Left renal pelvis (tissue), 4 donors: ENCODE measurements around the gene PRKN. TPM values are rescaled to one million over a fixed set of nuclear protein-coding genes. Genes with fewer than 3 reads are reported as not detected.
"Not testable (repeated sequence)": the region's sequence is repeated elsewhere in the genome, so short reads cannot be mapped to it uniquely, and the experiment has no call there.

Experiments
- DNase-seq, 4 donors: peaks; one replicate each; pipeline ENCODE4 v3.0.0-alpha.2; 2013; ENCODE audit warnings: low read depth in 4 of 4, low spot score in 3 of 4
- polyA plus RNA-seq, 4 donors: library from polyadenylated mRNA; unstranded; fragments of 120-200 nt; gene quantifications; one replicate each; pipeline ENCODE4 v1.2.1, GENCODE V29; 2013; ENCODE audit not compliant: insufficient read length in 4 of 4

PRKN gene
- polyA plus RNA-seq, 4 donors = 1.5 to 11.9 (median 9.8) TPM

- no peak for DNase-seq
Measured at GRCh38 chr6:161338015-161338414, 1389.6 kb downstream of the PRKN start.

- no peak for DNase-seq
Measured at GRCh38 chr6:161336479-161336878, 1391.1 kb downstream of the PRKN start.

- DNase-seq = no peak
Measured at GRCh38 chr6:161333410-161333809, 1394.2 kb downstream of the PRKN start.

GRCh38 chr6:161331402-161332081, 1396.0 kb downstream of the PRKN start:
- not testable (repeated sequence) for DNase-seq

GRCh38 chr6:161327360-161327953, 1400.1 kb downstream of the PRKN start:
- no peak for DNase-seq

GRCh38 chr6:161319231-161319630, 1408.3 kb downstream of the PRKN start:
- no peak for DNase-seq

GRCh38 chr6:161318456-161318855, 1409.1 kb downstream of the PRKN start:
- DNase-seq = no peak

- no peak for DNase-seq
Measured at GRCh38 chr6:161316531-161316930, 1411.0 kb downstream of the PRKN start.

GRCh38 chr6:161315246-161315917, 1412.2 kb downstream of the PRKN start:
- DNase-seq = not testable (repeated sequence)

GRCh38 chr6:161314541-161315245, 1412.9 kb downstream of the PRKN start:
- DNase-seq = not testable (repeated sequence)

GRCh38 chr6:161313940-161314509, 1413.5 kb downstream of the PRKN start:
- DNase-seq = no peak

GRCh38 chr6:161313475-161313874, 1414.1 kb downstream of the PRKN start:
- DNase-seq = not testable (repeated sequence)

GRCh38 chr6:161309774-161310173, 1417.8 kb downstream of the PRKN start:
- not testable (repeated sequence) for DNase-seq

GRCh38 chr6:161308075-161308655, 1419.4 kb downstream of the PRKN start:
- no peak for DNase-seq

GRCh38 chr6:161305860-161306259, 1421.7 kb downstream of the PRKN start:
- DNase-seq = no peak

GRCh38 chr6:161303628-161304340, 1423.8 kb downstream of the PRKN start:
- DNase-seq = no peak

- no peak for DNase-seq
Measured at GRCh38 chr6:161302949-161303348, 1424.6 kb downstream of the PRKN start.

- no peak for DNase-seq
Measured at GRCh38 chr6:161301338-161301737, 1426.2 kb downstream of the PRKN start.

GRCh38 chr6:161300823-161301222, 1426.7 kb downstream of the PRKN start:
- no peak for DNase-seq

- no peak for DNase-seq
Measured at GRCh38 chr6:161299726-161300125, 1427.8 kb downstream of the PRKN start.
